DND-41 (cell line): ENCODE data around the gene DDIT3.

Source experiments
- ATAC-seq: fragments of 200-7000 bp; cut with Tn5 transposase; 3 replicates; pipeline ENCODE4 v1.9.1; 2021; ENCODE audit warnings: low read depth; ENCODE audit not compliant: insufficient read depth
- DNase-seq: peaks from one replicate; pipeline ENCODE4 v3.0.0-alpha.2; 2020
- H2AFZ ChIP-seq: 2 replicates; pipeline ENCODE4 v1.6.0; 2012; ENCODE audit warnings: low read depth, low read length
- H3K27ac ChIP-seq: 2 replicates; pipeline ENCODE4 v1.5.1; 2012; ENCODE audit warnings: low read length, inconsistent platforms
- H3K27me3 ChIP-seq: fragments of 200-600 bp; sonication (generic); 2 replicates; pipeline ENCODE4 v1.6.0; 2012; ENCODE audit warnings: low read length, mild to moderate bottlenecking, inconsistent platforms; ENCODE audit not compliant: insufficient read depth, poor library complexity
- H3K36me3 ChIP-seq: 2 replicates; pipeline ENCODE4 v1.5.1; 2012; ENCODE audit warnings: low read length, inconsistent platforms; ENCODE audit not compliant: insufficient read depth
- H3K4me1 ChIP-seq: 2 replicates; pipeline ENCODE4 v1.5.1; 2012; ENCODE audit warnings: mild to moderate bottlenecking, low read length; ENCODE audit not compliant: insufficient read depth
- H3K4me2 ChIP-seq: 2 replicates; pipeline ENCODE4 v1.6.0; 2012; ENCODE audit warnings: mild to moderate bottlenecking, moderate library complexity, low read length, inconsistent platforms; ENCODE audit not compliant: insufficient read depth
- H3K4me3 ChIP-seq, 2 experiments: fragments of 200-600 bp in 1 of 2; shearing (Covaris generic) in 1 of 2; 2 replicates each; pipeline ENCODE4 v1.5.1; 2012 to 2016; ENCODE audit warnings: inconsistent platforms in 2 of 2, low read length in 2 of 2, mild to moderate bottlenecking in 2 of 2, low read depth in 1 of 2, moderate library complexity in 1 of 2
- H3K79me2 ChIP-seq: 2 replicates; pipeline ENCODE4 v1.6.0; 2012; ENCODE audit warnings: low read length, inconsistent platforms; ENCODE audit not compliant: insufficient read depth
- H3K9ac ChIP-seq: 2 replicates; pipeline ENCODE4 v1.6.0; 2012; ENCODE audit warnings: low read depth, mild to moderate bottlenecking, inconsistent platforms, low read length, moderate library complexity
- H3K9me3 ChIP-seq: 2 replicates; pipeline ENCODE4 v1.5.1; 2012; ENCODE audit warnings: low read length, moderate library complexity, mild to moderate bottlenecking, inconsistent platforms; ENCODE audit not compliant: insufficient read depth, severe bottlenecking
- H4K20me1 ChIP-seq: 2 replicates; pipeline ENCODE4 v1.6.0; 2012; ENCODE audit warnings: low read length; ENCODE audit not compliant: insufficient read depth
- EZH2 ChIP-seq: IDR thresholded peaks from 3 replicates; pipeline ENCODE4 v1.6.1; 2012; ENCODE audit warnings: borderline replicate concordance, low read depth, mild to moderate bottlenecking, moderate library complexity, low read length, inconsistent platforms; ENCODE audit not compliant: severe bottlenecking
- TF ChIP-seq, protein P1 (sequence below): IDR thresholded peaks from 2 replicates; pipeline ENCODE4 v1.5.1; 2012; ENCODE audit warnings: borderline replicate concordance, low read length, moderate library complexity, mild to moderate bottlenecking; ENCODE audit not compliant: poor library complexity, severe bottlenecking; ENCODE audit errors: extremely low read depth

DDIT3 gene

DNA sequence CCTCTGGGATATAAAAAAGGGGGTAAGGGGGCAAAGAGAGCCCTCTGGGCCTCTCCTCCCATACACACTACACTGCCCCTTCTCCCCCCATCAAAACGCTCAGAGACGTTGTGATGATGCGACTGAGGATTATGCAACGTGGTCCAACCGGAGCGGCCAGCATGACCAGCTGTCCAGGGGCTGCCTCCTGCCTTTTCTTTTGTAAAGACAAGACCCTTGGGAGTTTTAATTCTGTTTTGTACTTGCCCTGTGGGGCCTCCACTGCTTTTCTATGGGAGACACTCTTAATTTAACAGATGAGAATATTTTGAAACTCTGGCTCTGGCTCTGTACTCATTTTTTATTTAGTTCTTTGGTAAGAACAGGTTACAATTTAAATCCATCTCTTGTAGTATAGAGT is 9.5 kb upstream of the DDIT3 start:
- H3K27me3 ChIP-seq: no peaks in the 10 kb centered on the region
- no peak overlapping the region for H3K4me3 ChIP-seq
- H3K9ac ChIP-seq: no peak overlapping the region
- peaks cover 94% of the 10 kb centered on the region for H3K36me3 ChIP-seq
- no peak overlapping the region for H2AFZ ChIP-seq
- TF ChIP-seq EZH2: no peak
- TF ChIP-seq, protein P1, sequence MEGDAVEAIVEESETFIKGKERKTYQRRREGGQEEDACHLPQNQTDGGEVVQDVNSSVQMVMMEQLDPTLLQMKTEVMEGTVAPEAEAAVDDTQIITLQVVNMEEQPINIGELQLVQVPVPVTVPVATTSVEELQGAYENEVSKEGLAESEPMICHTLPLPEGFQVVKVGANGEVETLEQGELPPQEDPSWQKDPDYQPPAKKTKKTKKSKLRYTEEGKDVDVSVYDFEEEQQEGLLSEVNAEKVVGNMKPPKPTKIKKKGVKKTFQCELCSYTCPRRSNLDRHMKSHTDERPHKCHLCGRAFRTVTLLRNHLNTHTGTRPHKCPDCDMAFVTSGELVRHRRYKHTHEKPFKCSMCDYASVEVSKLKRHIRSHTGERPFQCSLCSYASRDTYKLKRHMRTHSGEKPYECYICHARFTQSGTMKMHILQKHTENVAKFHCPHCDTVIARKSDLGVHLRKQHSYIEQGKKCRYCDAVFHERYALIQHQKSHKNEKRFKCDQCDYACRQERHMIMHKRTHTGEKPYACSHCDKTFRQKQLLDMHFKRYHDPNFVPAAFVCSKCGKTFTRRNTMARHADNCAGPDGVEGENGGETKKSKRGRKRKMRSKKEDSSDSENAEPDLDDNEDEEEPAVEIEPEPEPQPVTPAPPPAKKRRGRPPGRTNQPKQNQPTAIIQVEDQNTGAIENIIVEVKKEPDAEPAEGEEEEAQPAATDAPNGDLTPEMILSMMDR: no peak
- ATAC-seq (no peak), DNase-seq (no peak)
- H3K4me2 ChIP-seq: no peak overlapping the region
- peaks cover 31% of the 10 kb centered on the region for H3K79me2 ChIP-seq
- H3K27ac ChIP-seq: no peak overlapping the region
- H4K20me1 ChIP-seq: peaks cover 17% of the 10 kb centered on the region
- peaks cover 21% of the 10 kb centered on the region for H3K4me1 ChIP-seq
- no peaks in the 10 kb centered on the region for H3K9me3 ChIP-seq

DNA sequence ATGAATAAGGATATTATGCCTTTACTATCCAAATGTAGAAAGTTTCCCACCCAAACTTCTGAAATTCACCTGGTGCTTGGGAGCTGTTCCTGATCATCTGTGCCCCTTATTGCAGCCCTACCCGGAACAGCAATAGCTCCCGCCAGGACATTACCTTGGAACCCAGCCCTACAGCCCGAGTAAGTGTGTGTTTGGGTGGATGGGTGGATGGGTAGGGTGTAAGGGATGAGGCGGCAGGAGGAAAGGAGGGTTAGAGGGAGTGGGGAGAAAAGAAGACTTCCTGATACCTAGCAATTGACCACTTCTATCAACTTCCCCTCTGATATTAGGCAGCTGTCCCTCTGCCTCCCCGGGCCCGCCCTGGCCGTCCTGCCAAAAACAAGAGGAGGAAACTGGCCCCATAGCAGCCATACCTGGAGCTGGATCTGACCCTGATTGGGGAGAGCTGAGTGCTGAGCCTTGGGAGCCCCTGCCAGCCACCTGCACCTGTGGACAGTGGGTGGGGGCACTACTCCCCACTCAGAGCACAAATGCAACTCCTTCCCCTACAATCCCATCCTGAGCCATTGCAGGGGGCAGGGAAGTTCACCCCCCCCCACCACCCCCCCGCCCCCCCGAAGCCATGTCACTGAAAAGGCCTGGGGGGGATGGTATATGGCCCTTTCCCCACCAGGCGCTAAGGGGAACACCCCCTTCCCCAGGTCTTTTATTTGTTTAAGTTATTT is 8.7 kb upstream of the DDIT3 start:
- Histone ChIP-seq H3K4me1 (peaks cover 29% of the 10 kb centered on the region), H3K4me2 (no peak overlapping the region), H2AFZ (no peak overlapping the region), H3K9me3 (no peaks in the 10 kb centered on the region), H3K27ac (0 out of 2 replicates have a peak overlapping the region, but pooled peaks have one; percentile 35), H3K36me3 (peaks cover 94% of the 10 kb centered on the region), H4K20me1 (peaks cover 24% of the 10 kb centered on the region), H3K9ac (no peak overlapping the region), H3K4me3 (no peak overlapping the region), H3K79me2 (peaks cover 40% of the 10 kb centered on the region), H3K27me3 (no peaks in the 10 kb centered on the region)
- TF ChIP-seq, protein P1: no peak
- TF ChIP-seq EZH2: no peak
- no peak for ATAC-seq
- no peak for DNase-seq

DNA sequence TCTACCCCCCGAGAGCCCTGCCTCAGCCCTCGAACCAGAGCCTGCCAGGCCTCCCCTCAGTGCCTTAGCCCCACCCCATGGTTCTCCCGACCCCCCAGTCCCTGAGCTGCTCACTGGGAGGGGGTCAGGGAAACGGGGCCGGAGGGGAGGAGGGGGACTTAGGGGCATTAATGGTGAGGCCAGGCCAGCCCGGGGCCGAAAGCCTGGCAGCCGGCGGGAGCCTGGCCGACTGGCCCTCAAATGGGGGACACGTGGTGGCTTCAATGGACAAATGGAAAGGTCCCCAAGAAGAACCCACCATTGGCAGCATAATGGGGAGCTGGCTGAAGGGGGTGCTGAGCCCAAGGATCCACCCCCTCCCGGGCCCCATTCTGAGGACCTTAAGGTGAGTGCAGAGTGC is 7.9 kb upstream of the DDIT3 start:
- Histone ChIP-seq H3K36me3 (peaks cover 94% of the 10 kb centered on the region), H3K4me1 (peaks cover 37% of the 10 kb centered on the region), H4K20me1 (peaks cover 32% of the 10 kb centered on the region), H3K9me3 (no peaks in the 10 kb centered on the region), H3K9ac (no peak overlapping the region), H3K79me2 (peaks cover 48% of the 10 kb centered on the region), H3K4me3 (no peak overlapping the region), H3K27ac (no peak overlapping the region), H2AFZ (no peak overlapping the region), H3K4me2 (no peak overlapping the region), H3K27me3 (no peaks in the 10 kb centered on the region)
- DNase-seq (no peak), ATAC-seq (no peak)
- TF ChIP-seq, protein P1: no peak
- no peak for TF ChIP-seq EZH2
